A673 (cell line): Measurements from ENCODE around the gene HSDL2.

ENCODE experiments used
- CTCF ChIP-seq: fragments of 300-800, 200-600 bp; sonication (generic); conservative IDR thresholded peaks from 2 replicates; pipeline ENCODE4 v1.5.1; 2017; ENCODE audit warnings: low read depth, mild to moderate bottlenecking, antibody characterized with exemption, low read length, moderate library complexity, mixed read lengths
- EZH2 ChIP-seq: fragments of 200-600 bp; sonication (generic); IDR thresholded peaks from 2 replicates; pipeline ENCODE4 v1.6.1; 2017; ENCODE audit warnings: borderline replicate concordance, low read depth, mild to moderate bottlenecking, mixed read lengths, antibody characterized with exemption, low read length; ENCODE audit not compliant: poor library complexity, severe bottlenecking

GRCh38 chr9:112420208-112420607 is 40.3 kb downstream of the HSDL2 start:
- TF ChIP-seq CTCF (no peak), EZH2 (no peak)
